DOHH2 (cell line): ENCODE measurements around the gene TENT4A.

ENCODE experiments used
- EZH2phosphoT487 ChIP-seq: fragments of 200-600 bp; sonication (generic); IDR thresholded peaks from 2 replicates; pipeline ENCODE4 v1.6.1; 2017; ENCODE audit warnings: borderline replicate concordance, mild to moderate bottlenecking, antibody characterized with exemption, low read length, moderate library complexity, mixed read lengths
- TF ChIP-seq, protein P1 (sequence below): fragments of 200-600 bp; sonication (generic); IDR thresholded peaks from one replicate; pipeline ENCODE4 v1.5.1; 2014; ENCODE audit warnings: antibody characterized with exemption, mild to moderate bottlenecking, low read depth, low read length; ENCODE audit not compliant: poor library complexity, severe bottlenecking

DNA sequence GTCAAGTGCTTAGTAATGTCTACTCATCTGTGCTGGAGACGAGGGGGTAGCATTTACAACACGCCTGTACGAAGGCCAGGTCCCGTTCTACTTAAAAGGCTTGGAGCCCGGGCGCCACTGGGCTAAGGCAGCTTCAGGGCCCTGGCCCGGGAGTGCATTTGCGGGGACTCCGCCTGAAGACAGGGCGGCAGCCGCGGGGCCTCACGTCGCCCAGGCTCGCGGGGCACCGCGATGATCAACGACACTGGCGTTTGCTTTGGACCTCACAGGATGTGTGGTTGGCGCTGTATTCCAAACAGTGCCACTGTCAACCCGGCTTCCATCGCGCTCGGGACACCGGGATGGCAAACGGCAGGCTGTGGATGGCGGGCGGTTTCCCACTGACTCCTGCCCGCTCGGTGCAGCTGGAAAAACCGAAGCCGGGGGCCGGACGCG is 1.1 kb upstream of the TENT4A start:
- TF ChIP-seq, protein P1, sequence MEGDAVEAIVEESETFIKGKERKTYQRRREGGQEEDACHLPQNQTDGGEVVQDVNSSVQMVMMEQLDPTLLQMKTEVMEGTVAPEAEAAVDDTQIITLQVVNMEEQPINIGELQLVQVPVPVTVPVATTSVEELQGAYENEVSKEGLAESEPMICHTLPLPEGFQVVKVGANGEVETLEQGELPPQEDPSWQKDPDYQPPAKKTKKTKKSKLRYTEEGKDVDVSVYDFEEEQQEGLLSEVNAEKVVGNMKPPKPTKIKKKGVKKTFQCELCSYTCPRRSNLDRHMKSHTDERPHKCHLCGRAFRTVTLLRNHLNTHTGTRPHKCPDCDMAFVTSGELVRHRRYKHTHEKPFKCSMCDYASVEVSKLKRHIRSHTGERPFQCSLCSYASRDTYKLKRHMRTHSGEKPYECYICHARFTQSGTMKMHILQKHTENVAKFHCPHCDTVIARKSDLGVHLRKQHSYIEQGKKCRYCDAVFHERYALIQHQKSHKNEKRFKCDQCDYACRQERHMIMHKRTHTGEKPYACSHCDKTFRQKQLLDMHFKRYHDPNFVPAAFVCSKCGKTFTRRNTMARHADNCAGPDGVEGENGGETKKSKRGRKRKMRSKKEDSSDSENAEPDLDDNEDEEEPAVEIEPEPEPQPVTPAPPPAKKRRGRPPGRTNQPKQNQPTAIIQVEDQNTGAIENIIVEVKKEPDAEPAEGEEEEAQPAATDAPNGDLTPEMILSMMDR, result no peak
- no peak for TF ChIP-seq EZH2phosphoT487
